ENCODE data around the gene ADARB1.

DNA sequence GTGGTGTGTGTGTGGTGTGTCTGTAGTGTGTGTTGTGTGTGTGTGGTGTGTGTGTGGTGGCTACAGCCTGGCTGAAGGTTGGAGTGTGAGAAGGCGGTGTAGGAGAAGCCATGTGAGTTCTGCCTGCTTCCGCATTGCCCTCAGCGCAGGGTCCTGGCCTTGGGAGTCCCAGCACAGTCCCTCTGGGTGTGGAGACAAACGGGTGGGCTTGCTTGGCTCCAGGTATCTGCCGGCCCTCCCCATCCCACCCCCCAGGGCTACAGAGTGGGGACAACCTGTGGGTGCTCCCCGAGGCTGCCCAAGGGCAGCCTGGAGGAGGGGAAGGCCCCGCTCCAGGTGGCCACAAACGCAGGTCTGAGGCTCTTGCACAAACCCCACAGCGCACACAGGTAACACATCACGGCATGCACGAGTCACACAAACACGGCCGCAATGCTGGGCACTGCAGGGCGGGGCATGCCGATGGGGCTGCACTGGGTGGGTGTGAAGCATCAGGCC is 31.7 kb upstream of the ADARB1 start:
- no peak for TF ChIP-seq ZNF274 (IDR thresholded peaks at IDR 0.05; ENCODE audit: low read depth, low read length)
- no peak for TF ChIP-seq YY1 (IDR thresholded peaks at IDR 0.05; ENCODE audit: insufficient read depth, insufficient read length)

Data from NT2/D1 (cell line).